Activated gamma-delta T cell treated with Interleukin-2 at 50 U/mL for 16 hours (primary cell): ENCODE results near the gene PDCD10.
A peak's percentile ranks its signal among the peaks of the same experiment; 100 is the strongest.

Experiments
- DNase-seq: peaks from one replicate; pipeline ENCODE4 v3.0.0-alpha.2; 2020

The PDCD10 gene

DNA sequence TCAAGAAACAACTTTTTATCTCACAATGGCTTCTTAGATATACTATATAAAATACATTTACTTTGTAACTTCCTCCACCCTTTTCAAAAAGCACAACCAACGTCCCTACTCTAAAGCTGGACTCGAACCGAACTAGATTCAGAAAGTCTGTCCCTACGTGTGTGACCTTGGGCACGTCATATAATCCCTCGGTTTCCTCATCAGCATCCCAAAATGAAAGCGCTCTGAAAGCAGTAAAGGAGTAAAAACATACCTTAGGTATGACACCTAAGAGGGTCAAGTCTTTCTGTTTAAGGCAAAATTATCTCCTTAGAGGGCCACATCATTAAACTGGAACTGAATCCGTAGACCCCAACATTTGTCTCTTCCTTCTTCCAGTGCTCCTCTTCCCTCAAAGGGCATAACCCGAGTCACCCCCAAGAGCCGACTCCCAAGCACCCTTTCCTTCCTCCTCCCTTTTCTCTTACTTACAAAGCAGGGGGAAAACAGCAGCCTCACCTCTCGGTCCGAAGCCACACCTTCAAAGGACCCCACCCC, 663 bp downstream of the PDCD10 start:
- no peak for DNase-seq

- no peak for DNase-seq
Measured at GRCh38 chr3:167732313-167733065, 2.2 kb downstream of the PDCD10 start.

DNA sequence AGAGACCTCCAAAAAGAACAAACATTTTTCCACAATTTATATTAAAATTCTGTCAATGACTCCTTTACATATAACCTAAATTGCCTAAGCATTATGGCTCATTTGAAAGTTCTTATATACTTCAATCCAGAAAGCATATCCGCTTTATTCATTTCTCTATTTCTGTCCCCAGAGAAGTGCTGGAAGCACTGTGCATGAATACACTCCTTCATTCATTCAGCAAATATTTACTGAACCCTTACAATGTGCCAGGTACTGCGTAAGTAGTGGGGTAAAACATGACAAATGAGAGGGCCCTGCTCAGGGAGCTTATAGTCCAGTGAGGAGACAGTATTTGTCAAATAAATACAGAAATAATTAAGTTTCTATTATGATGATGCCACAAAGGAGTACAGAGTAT, 3.3 kb downstream of the PDCD10 start:
- no peak for DNase-seq

DNA sequence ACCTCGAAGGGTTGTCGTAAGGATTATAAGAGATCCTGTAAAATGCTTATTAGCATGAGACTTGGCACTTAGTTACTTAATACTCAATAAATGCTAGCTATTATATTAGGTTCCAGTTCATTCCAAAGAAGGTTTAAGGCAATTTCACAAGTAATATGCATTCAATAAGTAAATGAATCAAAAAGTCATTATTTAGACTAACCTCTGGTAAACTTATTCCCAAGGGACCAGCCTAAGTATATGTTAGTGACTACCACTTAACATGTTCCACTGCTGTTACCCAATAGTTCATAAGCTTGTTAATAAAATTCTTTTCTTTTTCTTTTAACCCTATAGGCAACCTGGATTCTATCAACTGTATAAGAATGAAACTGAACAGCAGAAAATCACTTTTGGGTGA, 5.1 kb downstream of the PDCD10 start:
- no peak for DNase-seq

DNA sequence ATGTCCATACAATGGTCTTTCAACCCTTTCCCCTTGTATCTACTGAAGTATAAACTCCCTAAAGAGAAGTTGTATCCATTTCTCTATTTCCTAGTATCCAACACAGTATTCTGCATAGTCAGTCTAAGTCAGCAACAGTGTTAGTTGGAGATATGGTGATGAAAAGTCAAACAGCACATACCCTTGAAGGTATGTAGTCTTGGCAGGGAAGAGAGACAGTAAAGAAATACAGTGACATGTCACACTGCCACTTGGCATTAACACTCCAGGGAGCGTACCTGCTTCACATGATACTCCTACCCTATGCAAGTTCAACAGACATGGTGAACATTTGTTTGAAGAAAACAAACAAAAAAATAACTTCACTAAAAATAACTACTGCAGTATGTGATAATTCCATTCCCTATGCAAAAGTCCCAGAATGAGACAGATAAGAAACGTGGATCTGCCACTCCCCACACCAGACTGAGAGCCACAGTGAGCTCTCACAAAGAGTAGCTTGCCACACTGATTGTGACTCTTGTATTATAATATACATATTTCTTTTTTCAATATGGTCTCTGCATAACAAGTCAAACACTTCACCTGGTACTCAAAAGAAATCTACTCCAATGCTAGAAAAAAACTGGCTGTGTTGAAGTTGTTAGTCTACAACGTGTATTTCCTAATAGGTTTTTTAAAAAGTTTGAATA, 5.9 kb downstream of the PDCD10 start:
- no peak for DNase-seq

DNA sequence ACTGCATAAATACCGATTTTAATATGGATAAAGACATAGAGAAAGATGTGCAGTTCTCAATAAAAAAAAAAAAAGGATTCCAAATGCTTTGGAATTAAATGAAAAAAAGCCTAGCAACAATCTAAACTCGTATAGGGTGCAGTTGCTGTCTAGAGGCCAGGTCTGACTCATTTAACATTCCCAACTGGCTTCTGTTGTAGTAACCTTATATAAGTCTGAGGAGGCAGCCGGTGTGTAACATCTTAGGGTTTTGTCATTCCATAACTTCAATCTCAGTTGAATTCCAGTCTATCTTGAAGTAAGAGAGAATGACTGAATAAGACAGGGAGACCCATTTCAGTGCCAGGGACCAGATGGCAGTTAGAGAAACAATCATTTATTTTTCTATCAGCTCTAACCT, 6.5 kb downstream of the PDCD10 start:
- no peak for DNase-seq

DNA sequence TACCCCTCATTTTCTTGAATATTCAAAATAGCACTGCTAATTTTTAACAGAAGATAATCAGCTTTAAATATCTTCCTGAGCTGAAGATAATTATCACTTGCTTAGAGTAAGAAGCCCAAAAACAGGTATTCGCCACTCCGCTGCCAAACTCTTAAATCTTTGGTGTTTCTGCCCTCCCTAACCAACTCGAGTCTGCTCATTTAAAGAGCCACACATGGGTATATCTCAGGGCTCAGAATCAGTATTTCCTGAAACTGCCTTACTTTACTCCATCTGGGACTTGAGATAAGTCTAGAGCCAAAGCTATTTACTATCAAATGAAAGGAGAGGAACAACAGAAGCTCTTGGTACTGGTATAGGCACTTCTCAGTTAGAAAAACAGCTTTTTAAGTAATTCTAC, 10.8 kb downstream of the PDCD10 start:
- DNase-seq = no peak

DNA sequence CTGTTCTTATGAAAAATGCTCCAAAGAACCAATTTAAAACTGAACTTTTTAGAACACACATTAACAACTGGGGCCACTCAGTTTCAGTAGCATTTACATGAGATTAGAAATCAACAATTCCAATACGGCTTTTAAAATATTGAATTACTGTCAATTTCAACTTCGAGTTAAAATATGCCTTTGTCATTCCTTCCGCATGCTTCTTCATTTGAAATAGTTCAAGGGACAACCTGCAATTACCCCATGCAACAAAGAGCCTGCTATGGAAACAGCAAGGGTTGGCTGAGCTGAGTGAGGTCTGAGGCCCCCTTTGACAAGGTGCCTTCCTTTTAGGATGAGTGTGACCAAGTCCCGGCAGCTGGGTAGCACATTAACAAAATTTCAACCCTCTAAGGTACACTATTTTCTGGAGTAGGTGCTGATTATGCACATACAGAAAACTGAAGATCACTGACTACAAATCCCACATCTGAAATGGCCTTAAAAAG, 11.6 kb downstream of the PDCD10 start:
- DNase-seq = no peak

DNA sequence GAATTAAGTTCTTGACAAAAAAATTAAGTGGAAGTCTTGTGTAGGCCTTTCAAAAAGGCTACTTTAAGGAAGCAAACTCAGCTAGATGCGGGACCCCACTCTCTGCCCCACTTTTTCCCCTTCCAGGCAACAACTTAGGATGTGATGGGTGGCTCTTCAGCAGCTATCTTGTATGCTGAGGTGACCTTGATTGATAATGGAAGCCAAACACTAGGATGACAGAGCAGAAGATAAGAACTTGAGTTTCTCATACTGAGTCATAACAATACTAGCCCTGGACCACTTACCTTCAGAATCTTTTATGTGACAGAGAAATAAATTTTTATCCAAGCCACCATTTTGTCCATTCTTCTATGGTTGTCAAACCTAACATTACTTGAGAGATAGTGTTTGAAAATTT, 16.1 kb downstream of the PDCD10 start:
- DNase-seq = no peak

DNA sequence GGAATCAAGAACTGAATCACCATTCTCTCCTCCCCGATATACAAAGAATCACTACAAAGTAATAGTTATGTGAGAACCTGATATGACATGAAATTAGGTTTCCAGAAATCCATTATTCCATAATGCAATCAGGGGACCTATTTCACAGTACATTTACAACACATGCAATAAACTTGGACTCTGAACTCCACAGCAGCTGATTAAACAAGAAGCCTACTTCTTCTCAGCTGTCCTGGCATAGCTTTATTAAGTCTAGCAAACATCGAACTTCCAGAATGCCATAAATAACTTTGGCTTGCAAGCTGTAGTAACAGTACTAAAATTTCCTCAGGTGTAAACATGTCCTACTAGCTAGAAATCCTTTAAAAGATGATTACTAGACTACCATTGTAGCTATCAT, 17.8 kb downstream of the PDCD10 start:
- DNase-seq = no peak

- no peak for DNase-seq
Measured at GRCh38 chr3:167714871-167715270, 19.8 kb downstream of the PDCD10 start.

DNA sequence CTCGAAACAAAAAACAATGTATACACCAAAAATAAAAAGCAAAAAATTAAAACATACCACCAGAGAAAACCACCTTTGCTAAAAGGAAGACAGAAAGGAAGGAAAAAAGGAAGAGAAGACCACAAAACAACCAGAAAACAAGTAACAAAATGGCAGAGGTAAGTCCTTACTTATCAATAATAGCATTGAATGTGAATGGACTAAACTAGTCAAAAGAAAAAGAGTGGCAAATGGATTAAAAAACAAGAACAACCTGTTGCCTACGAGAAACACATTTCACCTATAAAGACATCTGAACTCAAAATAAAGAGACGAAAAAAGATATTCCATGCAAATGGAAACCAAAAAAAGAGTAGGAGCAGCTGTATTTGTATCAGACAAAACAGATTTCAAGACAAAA, 22.2 kb downstream of the PDCD10 start:
- DNase-seq = no peak

GRCh38 chr3:167711439-167711838, 23.3 kb downstream of the PDCD10 start:
- no peak for DNase-seq

GRCh38 chr3:167710552-167710951, 24.1 kb downstream of the PDCD10 start:
- DNase-seq = no peak

GRCh38 chr3:167709690-167710089, 25.0 kb downstream of the PDCD10 start:
- no peak for DNase-seq

DNA sequence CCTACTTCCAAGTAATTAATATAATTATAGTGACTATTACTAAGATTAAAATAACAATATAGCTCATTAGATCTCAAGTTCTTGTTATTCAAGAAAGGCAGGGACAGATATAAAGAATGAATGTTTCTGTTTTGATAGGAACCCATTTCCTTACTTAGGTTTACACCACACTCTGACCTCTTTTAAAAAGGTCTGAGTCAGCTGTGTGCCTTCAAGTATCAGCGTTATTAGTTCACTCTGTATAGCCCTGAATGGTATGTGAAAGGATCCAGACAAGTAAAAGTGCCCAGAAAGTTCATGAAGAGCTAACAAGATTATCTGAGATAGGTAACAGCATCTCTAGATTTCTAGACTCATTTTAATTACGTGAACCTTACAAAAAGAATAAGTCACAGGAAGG, 28.9 kb downstream of the PDCD10 start:
- no peak for DNase-seq

- no peak for DNase-seq
Measured at GRCh38 chr3:167700926-167701325, 33.8 kb downstream of the PDCD10 start.

DNA sequence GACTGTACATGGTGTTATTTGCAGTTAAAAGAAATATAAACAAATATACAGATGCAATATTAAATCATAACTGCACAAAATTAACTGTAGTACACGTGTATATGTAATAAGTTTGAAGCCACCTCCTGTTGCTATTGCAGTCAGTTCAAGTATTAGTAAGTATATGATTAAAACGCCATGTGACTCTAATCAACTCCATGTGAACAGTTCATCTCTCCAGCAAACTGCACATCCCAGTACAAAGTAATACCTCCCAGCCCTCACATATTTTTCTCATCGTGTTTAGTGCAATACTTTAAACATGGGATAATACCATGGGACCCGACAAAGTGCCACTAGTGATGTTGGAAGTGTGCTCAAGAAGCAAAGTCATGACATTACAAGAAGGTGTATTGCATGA, 34.6 kb downstream of the PDCD10 start:
- no peak for DNase-seq

GRCh38 chr3:167694121-167694520, 40.6 kb downstream of the PDCD10 start:
- DNase-seq = no peak

GRCh38 chr3:167691366-167691765, 43.3 kb downstream of the PDCD10 start:
- DNase-seq = peak; percentile 5

DNA sequence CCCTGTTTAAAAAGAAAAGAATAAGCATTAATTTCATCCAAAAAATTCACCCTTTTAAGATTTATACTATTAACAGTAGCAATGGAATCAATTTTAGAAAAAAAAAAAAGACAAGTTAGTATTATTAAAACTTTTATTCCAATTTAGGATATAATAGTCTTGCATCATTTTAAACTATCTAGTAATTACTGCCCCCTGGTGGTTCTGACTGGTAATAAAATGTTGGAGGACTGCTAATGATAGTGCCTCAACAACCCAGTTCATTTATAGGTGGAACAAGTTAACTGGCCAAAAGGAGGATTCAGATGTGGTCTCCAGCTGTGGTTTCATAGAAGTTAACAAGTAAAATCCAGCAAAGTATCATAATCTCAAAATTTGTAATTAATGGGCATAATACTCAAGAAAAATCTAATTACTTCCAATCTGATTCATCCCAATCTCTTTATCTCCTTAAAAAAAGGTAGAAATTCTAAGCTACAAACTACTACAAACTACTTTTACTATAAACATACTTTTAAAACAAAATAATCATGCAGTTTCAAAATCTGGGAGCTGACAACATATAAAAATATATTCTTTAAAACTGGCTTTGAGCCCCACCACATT, 50.2 kb downstream of the PDCD10 start:
- peak; percentile 56 for DNase-seq

DNA sequence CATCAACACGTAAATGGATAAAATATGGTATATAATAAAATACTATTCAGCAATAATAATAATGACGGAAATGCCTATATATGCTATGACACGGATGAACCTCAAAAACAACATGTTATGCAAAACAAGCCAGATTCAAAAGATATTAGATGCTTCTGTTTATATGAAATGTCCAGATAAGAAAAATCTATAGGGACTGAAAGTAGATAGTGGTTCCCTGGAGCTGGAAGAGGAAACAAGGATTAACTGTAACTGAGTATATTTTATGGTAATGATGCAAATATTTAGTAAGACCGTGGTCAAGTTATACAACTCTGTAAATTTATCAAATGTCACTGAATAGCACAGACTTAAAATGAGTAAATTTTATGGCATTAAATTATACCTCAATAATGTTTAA, 55.2 kb downstream of the PDCD10 start:
- DNase-seq = no peak

GRCh38 chr3:167675848-167676247, 58.8 kb downstream of the PDCD10 start:
- no peak for DNase-seq

- no peak for DNase-seq
Measured at GRCh38 chr3:167673221-167673620, 61.5 kb downstream of the PDCD10 start.
